Ureter (tissue), 1 donor: ENCODE data around the gene NHLH1. TPM values are rescaled to one million over a fixed set of nuclear protein-coding genes. Genes with fewer than 3 reads are reported as not detected.

Experiments
- DNase-seq: peaks from one replicate; pipeline ENCODE4 v3.0.0-alpha.2; 2020; ENCODE audit warnings: low spot score
- total RNA-seq: library from RNA; stranded (reverse); gene quantifications from one replicate; pipeline ENCODE4 v1.2.4, GENCODE V29; 2023
- donor health status: DM: yes; HTN: yes; CAD: no.

The NHLH1 gene
- not detected for total RNA-seq

DNA sequence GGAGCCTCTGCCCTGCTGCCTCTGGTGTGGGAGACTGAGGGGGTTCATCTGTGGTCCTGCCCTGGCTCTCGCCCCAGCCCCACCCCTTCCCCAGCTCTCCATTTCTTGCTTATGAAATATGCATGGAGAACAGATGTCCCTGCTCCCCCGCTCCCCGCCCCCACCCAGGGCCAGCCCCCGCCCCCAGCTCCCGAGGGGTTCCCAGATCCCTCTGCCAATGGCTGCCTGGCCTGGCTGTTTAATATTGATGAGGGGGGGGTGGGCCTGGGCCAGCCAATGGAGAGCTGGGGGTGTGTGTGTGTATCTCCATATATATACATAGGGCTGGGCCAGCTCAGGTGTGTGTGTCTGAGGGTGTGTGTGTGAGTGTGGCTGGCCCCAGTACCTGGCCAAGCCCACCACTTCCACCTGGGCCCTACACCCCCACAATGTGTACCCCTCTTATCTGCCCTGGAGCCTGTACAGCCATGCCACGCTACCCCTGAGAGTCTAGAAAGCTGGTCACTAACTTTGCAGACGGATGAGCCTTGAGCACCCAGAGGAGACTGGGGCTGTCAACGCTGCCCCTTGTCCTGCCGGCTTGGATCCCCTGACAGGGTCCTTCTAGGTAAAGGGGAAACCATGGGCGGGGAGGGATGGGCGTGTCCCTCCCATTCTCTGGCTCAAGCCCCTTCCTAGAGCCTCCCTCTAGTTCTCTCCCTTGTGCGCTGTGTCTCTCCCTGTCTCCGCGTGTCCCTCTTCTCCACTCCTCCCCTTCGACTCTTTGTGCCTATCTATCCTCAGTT, at the start of gene NHLH1:
Gene NHLH1 (plus strand): TSS at position 341 of the 785 bp plus-strand sequence. CDS start 3,661 bp downstream, outside the sequence.
- no peak for DNase-seq

DNA sequence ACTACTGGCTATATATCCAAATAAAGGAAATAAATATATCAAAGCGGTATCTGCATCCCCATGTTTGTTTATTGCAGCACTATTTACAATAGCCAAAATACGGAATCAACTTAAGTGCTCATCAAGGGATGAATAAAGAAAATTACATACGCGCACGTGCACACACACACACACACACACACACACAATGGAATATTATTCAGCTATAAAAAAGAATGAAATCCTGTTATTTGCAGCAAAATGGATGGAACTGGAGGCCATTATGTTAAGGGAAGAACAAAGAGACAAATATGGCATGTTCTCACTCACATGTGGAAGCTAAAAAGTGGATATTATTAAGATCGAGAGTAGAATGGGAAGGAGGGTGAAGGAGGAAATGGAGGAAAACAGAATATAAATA, 44.0 kb upstream of the NHLH1 start:
- DNase-seq = no peak

DNA sequence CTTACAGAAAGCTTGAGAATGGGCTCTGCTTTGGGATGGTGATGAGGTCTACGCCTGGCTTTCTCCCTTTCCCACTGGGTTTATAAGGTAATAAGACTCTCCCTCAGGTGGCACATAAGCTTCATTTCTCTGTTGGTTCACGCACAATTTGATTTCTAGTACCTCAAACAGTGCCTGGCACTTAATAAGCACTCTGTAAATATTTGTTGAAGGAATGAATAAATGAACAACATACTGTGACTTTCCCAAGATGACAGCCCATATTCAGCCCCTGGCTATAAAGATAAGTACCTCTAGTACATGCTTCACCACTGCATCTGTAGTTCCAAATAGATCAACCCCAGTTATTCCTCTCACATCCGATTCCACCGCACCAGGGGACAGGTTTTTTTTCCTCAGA, 41.6 kb upstream of the NHLH1 start:
- DNase-seq = no peak

DNA sequence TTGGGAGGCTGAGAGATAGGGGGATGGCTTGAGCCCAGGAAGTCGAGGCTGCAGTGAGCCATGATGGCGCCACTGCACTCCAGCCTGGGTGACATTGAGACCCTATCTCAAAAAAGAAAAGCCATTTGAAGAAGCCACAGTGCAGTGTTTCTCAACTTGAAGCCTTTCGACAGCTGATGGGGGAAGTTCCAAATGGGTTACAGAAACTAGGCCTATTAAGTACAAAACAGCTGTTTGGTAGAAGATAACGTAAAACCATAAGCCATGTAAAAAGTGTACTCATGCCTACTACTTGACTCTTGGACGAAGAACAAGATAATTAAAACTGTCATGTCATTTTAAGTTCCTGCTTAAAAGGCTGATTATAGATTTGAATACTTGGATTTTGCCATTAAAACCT, 40.5 kb upstream of the NHLH1 start:
- DNase-seq = no peak

DNA sequence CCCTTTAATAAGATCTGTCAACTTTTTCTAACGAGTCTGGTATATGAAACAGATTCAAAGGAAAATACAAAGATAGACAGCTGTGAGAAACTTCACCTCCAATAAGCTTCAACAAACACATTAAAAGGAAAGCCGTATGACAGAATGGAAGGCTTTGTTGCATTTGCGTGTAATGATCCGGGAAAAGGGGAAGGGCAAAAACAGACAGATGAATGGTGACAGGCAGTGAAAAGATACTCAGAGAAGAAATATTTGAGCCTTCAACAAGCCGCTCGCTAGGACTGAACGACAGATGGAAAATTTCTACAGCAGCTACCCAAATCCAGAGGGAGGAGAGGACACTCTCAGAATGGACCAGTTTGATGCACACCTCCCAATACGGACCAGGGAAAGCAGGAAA, 38.7 kb upstream of the NHLH1 start:
- no peak for DNase-seq

DNA sequence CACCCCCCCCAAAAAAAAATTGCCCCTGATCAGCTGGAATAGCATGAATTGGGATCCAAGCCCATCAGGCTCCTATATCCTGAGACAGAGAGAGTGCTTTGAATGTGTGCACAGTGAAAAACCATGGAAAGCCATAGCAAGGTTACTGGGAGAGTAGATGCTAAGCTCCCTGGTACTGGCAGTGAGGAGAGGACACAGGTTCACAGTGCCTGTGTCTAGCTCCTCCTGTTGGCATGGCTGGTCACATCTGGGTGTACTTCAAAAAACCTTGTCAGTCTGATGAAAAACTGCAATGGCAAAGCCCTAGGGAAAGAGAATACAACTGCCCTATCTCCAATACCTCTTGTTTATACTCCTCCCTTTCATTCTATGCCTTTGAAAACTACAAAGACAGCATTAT, 36.8 kb upstream of the NHLH1 start:
- no peak for DNase-seq

DNA sequence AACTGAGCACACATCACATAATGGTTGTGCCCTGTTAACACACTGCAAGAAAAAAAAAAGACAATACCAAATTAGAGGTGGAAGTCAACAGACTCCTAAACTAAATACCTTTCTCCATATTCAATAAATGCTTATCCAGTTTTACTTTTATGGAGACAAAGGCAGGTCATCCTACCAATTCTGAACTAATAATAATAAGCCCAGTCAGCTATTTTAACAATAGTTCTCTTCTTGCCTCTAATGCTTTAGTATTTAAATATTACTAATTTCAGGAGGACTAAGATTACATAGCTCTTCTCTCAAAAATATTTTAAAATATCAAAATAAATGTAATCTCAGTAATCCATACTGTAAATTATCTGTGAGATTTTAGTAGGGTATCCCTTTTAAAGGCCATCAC, 34.4 kb upstream of the NHLH1 start:
- DNase-seq = no peak

DNA sequence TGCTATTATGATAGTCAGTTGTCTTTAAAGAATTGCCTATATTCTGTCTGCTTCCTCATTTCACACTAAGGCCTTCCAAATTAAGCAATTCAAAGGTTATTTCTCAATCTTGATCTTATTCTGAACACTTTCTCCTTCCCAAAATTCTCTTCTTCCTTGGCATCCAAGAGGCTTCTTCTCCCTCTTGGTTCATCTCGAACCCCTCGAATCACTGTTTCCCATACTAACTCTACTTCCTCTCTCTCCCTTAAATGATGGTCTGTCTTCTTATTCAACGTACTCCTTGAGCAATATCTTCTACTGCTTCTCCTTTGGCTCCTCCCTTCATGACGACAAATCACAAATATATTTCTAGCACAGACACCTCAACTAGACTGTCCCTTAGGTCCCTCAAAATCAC, 28.3 kb upstream of the NHLH1 start:
- DNase-seq = no peak

DNA sequence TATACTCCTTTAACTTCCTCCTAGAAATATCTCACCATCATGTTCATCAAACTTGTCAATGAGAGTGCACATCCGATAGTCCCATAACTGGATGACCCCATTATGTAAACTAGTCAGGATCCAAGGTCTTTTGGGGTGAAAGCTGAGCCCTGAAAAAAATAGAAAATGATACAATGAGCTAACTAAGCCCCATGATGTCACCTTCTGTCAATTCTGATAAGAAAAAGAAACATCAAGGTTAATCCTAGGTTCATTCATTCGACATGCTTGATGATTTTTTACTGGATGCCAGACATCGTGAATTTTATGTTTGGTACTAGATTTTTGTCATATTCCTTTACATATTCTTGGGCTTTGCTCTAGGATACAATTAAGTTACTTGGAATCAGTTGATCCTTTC, 26.7 kb upstream of the NHLH1 start:
- no peak for DNase-seq

DNA sequence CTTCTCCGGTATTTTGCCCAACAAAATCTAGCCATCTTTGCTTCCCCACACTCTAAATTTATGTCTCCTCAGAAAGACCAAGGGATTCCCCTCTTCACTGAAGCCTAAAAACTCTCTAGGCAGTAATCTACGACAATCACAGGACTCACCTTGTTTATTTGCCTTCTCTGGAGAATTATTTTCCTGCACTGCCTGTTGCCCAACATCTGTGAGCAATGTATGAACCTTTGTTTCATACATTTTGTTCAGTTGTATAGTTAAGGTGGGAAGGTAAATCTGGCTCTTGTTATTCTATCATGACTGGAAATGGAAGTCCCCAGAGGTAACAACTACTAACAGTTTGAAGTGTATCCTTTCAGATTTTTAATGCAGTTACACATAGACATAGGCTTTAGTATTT, 26.0 kb upstream of the NHLH1 start:
- DNase-seq = no peak

DNA sequence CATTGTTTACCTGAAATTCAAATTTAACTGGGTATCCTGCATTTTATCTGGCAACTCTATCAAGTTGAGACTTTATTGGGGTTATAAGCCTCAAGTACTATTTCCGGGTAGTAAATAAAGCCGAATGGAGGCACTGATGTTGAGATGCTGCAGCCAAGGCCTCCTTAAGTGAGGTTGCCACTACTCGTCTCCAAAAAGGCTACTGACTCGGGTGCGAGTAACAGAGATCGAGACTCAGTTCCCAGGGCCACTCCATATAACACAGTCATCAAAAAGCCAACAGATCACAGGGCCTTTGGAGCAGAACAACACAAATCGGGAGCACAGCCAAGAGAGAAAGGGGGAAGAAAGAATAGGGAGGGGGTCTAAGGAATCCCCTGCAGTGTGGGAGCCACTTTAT, 24.3 kb upstream of the NHLH1 start:
- DNase-seq = no peak

DNA sequence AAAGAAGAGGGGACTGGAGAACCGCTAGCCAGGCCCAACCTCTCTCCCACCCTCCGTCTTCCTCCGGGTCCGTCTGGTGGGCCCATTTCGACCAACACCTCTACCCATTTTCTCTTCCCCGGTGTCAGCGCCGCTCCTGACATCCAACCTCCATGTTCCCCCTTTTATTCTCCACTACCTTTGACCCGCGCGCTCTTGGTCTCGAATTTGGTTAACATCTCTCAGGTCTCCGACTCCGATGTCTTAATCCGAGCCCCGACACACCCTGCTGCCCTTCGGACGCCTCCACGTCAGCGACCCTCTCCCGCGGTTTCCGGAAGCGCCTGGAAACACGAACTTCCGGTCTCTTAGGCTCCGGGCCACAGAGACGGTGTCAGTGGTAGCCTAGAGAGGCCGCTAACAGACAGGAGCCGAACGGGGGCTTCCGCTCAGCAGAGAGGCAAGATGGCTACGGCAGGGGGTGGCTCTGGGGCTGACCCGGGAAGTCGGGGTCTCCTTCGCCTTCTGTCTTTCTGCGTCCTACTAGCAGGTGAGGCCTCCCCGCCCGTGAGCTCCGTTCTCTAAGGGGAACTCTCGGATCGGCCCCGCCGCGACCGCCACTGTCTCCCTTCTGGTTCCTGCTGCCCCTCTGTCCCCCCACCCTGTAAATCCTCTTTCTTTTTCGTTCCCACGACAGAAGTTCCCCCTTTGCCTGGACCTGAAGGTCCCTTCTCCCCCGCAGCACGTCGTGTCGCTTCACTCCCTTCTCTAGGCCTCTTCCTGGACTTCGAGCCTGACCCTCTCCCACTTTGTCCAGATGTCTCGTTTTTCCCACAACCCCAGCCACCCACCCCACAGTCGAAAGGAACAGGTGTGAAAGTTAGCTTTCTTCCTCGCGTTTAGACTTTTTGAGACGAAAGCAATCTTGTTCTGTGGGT, 23.7 kb upstream of the NHLH1 start, which contains the start of the genes COPA and NCSTN:
Gene COPA (minus strand): TSS at position 298 of the 917 bp plus-strand sequence. CDS start 80 bp downstream, at position 218.
Gene NCSTN (plus strand): TSS at position 431 of the 917 bp plus-strand sequence. CDS start 14 bp downstream, at position 445.
- peak; percentile 93 for DNase-seq

DNA sequence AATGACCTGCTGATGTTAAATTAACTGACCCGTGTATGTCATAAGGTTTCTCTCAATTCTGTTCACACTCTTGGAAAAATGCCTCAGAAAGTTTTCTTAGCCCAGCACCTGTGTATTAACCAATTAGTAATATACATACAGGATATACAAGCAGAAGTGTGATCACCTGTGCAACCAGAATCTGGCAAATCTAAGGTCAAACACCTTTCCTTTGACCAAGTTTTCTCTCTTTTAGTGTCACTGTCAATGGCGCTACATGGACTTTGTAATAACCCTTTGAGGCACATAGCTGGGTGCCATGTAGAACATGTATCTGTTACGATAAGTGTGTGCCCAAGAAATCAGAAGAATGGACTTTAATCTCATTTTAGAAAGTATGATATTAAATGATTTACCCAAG, 22.6 kb upstream of the NHLH1 start:
- no peak for DNase-seq

DNA sequence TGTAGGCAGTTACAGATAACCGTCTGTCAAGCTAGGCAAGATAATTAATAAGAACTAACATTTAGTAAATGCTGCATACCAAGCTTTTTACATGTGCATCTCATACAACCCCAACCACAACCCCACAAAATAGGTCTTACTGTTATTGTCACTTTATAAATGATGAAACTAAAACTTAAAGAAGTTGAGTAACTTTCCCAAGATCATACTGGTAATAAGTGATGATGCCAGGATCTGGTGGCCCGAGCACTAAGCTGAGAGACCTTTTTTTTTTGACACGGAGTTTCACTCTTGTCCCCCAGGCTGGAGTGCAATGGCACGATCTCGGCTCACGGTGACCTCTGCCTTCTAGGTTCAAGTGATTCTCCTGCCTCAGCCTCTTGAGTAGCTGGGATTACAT, 21.9 kb upstream of the NHLH1 start:
- no peak for DNase-seq

DNA sequence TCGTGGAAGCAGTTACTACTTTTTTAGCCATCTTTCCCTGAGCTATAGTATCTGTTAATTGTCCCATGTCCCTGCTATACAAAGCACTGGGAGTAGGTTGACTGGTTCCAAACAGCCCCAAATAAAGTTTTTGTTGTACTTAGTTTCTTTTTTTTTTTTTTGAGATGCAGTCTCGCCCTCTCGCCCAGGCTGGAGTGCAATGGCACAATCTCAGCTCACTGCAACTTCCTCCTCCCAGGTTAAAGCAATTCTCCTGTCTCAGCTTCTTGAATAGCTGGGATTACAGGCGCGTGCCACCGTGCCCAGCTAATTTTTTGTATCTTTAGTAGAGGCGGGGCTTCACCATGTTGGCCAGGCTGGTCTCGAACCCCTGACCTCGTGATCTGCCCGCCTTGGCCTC, 20.4 kb upstream of the NHLH1 start:
- no peak for DNase-seq

DNA sequence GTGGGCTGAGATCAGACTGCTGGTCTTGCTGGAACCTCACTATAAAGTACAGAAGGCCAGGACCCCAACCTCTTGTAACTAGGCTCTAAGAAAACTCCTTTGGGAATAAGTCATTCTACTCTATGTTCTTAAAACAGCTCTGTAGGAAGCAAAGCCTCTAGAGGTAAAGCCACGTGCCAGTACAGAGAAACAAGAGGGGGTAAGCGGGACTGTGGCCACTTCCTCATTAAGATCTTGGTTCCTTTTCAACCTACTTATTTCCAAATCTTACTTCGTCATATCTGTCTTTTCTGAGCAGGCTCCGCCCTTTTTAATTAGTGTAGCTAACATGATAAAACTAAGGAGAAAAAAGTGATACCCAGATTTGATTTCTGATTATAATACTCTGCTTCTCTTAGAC, 19.9 kb upstream of the NHLH1 start:
- no peak for DNase-seq

DNA sequence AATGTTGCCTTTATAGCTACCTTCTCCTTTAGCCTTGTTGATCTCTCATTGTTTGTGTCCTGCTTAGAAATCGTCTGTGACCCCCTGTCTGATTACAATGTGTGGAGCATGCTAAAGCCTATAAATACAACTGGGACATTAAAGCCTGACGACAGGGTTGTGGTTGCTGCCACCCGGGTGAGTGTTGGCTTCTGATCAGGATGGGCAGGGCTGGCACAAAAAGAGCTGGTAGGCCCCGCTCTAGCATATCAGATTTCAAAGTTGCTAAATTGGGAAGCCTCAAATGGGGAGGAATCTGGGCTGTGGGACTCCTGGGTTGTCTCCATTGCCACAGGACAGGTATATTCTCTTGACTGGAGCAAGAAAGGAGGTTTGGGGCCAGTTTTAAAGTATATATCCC, 15.2 kb upstream of the NHLH1 start:
- no peak for DNase-seq

DNA sequence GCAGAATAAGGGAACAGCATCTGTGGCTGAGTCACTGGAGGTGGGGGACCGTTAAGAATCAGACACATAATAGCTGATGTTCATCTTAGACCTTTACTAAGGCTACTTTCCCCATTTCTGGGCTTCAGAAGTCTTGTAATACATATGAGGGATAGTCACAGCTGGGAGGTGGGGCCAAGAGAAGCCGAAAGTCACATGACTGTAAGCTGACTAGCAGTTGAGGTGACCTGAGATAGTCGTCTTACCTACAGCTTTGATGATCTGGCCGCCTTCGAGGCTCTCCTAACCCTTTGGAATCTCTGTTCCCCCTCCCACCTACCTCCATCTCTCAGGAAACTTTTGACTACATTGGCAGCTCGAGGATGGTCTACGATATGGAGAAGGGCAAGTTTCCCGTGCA, 14.3 kb upstream of the NHLH1 start:
- DNase-seq = no peak

DNA sequence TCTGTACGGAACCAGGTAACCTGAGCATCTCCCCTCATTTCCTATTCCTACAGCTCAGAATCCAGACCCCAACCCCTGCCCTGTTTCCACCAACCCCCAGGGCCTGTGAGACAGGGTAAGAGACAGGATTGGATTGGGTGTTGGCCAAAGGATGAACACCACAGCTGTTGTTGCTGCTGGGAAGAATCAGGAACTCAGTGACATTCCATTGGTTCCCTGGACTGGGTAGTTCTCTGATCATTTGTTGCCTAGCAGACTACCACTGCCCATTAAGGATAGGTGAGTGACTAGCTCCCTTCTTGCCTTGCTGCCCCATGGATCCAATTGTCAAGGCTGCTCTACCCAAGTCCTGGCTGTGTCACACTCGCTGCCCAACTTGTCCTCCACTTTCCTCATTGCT, 13.6 kb upstream of the NHLH1 start:
- DNase-seq = no peak

DNA sequence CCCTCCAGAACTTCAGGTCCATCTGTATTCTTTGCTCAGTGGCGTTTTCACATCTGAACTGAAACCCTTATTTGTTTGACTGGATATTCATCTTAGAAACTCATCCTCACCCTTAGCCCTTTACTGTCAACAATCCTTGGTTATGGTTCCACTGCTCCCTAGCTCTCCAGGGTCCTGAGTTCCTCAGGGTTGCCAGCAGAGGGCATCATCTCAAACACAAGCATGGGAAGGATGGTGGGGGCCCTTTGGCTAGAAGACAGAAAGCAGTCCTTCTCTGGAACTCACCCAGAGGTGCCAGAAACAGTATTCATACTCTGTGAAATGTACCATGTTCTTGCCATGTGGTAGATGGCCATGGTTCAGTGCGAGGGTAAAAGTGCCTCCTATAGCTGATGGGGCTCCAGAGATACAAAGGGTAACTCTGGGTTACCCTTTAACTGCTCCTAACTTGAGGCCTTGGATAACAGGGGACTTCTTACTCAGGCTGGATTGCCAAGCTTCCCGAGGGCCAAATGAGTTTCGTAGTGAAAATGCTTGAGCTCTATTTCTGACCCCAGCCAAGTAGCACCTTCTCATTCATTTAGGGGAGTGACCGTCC, 12.4 kb upstream of the NHLH1 start:
- DNase-seq = no peak

DNA sequence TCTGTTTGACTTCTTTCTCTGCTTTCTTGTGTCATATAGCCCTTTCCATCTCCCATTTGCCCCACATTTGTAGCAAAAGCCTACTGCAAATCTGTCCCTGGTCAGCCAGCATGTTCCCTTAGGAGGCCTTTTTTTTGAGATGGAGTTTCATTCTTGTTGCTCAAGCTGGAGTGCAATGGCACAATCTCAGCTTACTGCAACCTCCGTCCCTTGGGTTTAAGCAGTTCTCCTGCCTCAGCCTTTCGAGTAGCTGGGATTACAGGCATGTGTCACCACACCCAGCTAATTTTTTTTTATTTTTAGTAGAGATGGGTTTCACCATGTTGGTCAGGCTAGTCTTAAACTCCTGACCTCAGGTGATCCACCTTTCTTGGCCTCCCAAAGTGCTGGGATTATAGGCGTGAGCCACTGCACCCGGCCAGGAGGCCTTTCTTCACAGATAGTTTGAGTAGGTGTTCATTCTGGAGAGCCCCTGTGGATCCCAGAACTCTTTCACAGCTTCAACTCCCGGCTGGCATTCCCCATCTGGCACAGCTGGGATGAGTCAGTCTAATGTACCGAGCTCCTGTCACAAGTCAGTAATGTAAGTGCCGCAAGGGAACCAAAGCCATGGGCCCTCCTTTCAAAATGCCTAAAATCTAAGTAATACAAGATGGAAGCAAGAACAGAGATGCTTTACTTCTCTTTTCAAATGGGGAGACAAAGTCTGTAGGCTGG, 9.4 kb upstream of the NHLH1 start:
- DNase-seq = no peak

DNA sequence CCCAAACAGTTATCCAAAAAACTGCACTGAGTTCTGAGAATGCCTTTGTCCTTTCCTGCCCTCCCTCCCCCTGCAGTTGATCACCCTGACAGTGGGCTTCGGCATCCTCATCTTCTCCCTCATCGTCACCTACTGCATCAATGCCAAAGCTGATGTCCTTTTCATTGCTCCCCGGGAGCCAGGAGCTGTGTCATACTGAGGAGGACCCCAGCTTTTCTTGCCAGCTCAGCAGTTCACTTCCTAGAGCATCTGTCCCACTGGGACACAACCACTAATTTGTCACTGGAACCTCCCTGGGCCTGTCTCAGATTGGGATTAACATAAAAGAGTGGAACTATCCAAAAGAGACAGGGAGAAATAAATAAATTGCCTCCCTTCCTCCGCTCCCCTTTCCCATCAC, 8.8 kb upstream of the NHLH1 start:
- no peak for DNase-seq
